PC-3 (cell line): ENCODE results near the gene ARRDC5.

Experiments
- CTCF ChIP-seq: fragments of 300-600 bp; sonication (generic); conservative IDR thresholded peaks from 2 replicates; pipeline ENCODE4 v1.5.1; 2017; ENCODE audit warnings: antibody characterized with exemption, low read depth, mild to moderate bottlenecking, low read length
- EZH2 ChIP-seq: fragments of 300-600 bp; sonication (generic); IDR thresholded peaks from one replicate; pipeline ENCODE4 v1.6.1; 2017; ENCODE audit warnings: antibody characterized with exemption, mild to moderate bottlenecking, low read length; ENCODE audit not compliant: unreplicated experiment
- EZH2phosphoT487 ChIP-seq: fragments of 300-600 bp; sonication (generic); IDR thresholded peaks from 2 replicates; pipeline ENCODE4 v1.6.1; 2018; ENCODE audit warnings: mild to moderate bottlenecking, antibody characterized with exemption, low read length, borderline replicate concordance

DNA sequence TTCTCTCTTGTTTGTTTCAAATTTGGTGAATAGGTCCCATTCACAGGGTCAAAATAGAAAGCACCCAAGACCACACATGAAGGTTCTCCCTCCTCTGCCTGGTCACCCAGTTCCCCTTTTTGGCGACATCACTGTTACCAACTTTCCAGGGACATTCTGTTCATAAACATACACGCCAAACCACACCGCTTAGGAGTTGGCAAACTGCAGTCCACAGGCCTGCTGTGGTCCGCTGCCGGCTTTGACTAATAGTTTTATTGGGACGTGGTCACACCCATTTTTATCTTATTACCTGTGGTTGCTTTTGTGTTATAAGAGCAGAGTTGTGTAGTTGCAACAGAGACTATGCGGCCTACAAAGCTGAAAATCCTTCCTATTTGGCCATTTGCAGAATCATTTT lies 30.8 kb upstream of the ARRDC5 start:
- TF ChIP-seq EZH2 (no peak), CTCF (no peak), EZH2phosphoT487 (no peak)
